Cardiac muscle cell (in vitro differentiated cells and primary cell): ENCODE measurements around the gene SEC61B. TPM values are rescaled to one million over a fixed set of nuclear protein-coding genes. Genes with fewer than 3 reads are reported as not detected.

ENCODE experiments used
- DNase-seq, 2 donors: peaks; one replicate each; pipeline versions ENCODE4 v3.0.0 to v3.0.0-alpha.2; 2010 to 2017; ENCODE audit warnings: low read depth in 1 of 2, low spot score in 1 of 2
- H3K27ac ChIP-seq: fragments of 200-600 bp; sonication (generic); 2 replicates; pipeline ENCODE4 v1.5.1; 2016
- H3K27me3 ChIP-seq: fragments of 200-600 bp; sonication (generic); 2 replicates; pipeline ENCODE4 v1.6.0; 2016; ENCODE audit warnings: control low read depth
- H3K36me3 ChIP-seq: fragments of 200-600 bp; sonication (generic); 2 replicates; pipeline ENCODE4 v1.5.1; 2016; ENCODE audit warnings: control low read depth
- H3K4me1 ChIP-seq: fragments of 200-600 bp; sonication (generic); 2 replicates; pipeline ENCODE4 v1.8.1; 2017; ENCODE audit warnings: low read depth, mild to moderate bottlenecking, mixed run types
- H3K4me3 ChIP-seq: fragments of 200-600 bp; sonication (generic); 2 replicates; pipeline ENCODE4 v1.5.1; 2016; ENCODE audit warnings: mild to moderate bottlenecking
- H3K9me3 ChIP-seq: fragments of 200-600 bp; sonication (generic); 2 replicates; pipeline ENCODE4 v1.5.1; 2017; ENCODE audit warnings: low read depth, mild to moderate bottlenecking, control low read depth
- CTCF ChIP-seq: IDR thresholded peaks from 2 replicates; pipeline ENCODE4 v1.5.1; 2012; ENCODE audit warnings: low read depth, mild to moderate bottlenecking, low read length
- polyA plus RNA-seq: library from polyadenylated mRNA; unstranded; fragments of >200 nt; fragmentation: Nextera tagmentation; extraction: Ambion mirVana; gene quantifications from 2 replicates; pipeline ENCODE4 v1.2.1, GENCODE V29; 2016
- total RNA-seq: library from RNA; depleted of rRNA; stranded (reverse); fragments of >200 nt; gene quantifications from 2 replicates; pipeline ENCODE4 v1.2.3, GENCODE V29; 2016

The SEC61B gene
- total and polyA plus RNA-seq, 2 experiments from 2014 or later, result 57.8 to 213 TPM

- no peak overlapping the region for H3K4me3 ChIP-seq
- no peak for TF ChIP-seq CTCF
- H3K4me1 ChIP-seq, result no peaks in the 10 kb centered on the region
- no peaks in the 10 kb centered on the region for H3K27me3 ChIP-seq
- no peaks in the 10 kb centered on the region for H3K36me3 ChIP-seq
- DNase-seq, result no peak
- H3K27ac ChIP-seq, result no peak overlapping the region
- no peaks in the 10 kb centered on the region for H3K9me3 ChIP-seq
These were observed 11.5 kb upstream of the SEC61B start for GRCh38 chr9:99210572-99210971.

- H3K36me3 ChIP-seq, result no peaks in the 10 kb centered on the region
- H3K4me1 ChIP-seq, result no peaks in the 10 kb centered on the region
- no peak for TF ChIP-seq CTCF
- no peak overlapping the region for H3K27ac ChIP-seq
- no peak for DNase-seq
- no peak overlapping the region for H3K4me3 ChIP-seq
- H3K27me3 ChIP-seq, result no peaks in the 10 kb centered on the region
- H3K9me3 ChIP-seq, result no peaks in the 10 kb centered on the region
These were observed 10.3 kb upstream of the SEC61B start for GRCh38 chr9:99211746-99212145.

- no peak for DNase-seq
- Histone ChIP-seq H3K4me1 (no peaks in the 10 kb centered on the region), H3K9me3 (no peaks in the 10 kb centered on the region), H3K4me3 (no peak overlapping the region), H3K36me3 (peaks cover 5% of the 10 kb centered on the region), H3K27me3 (no peaks in the 10 kb centered on the region), H3K27ac (no peak overlapping the region)
- TF ChIP-seq CTCF, result no peak
These were observed 8.9 kb upstream of the SEC61B start for GRCh38 chr9:99213197-99213596.

- no peak for DNase-seq
- Histone ChIP-seq H3K27ac (no peak overlapping the region), H3K4me3 (no peak overlapping the region), H3K4me1 (peaks cover 15% of the 10 kb centered on the region), H3K36me3 (peaks cover 11% of the 10 kb centered on the region), H3K27me3 (no peaks in the 10 kb centered on the region), H3K9me3 (no peaks in the 10 kb centered on the region)
- TF ChIP-seq CTCF, result no peak
These were observed 6.0 kb upstream of the SEC61B start for GRCh38 chr9:99216073-99216472.

GRCh38 chr9:99220011-99220410, 2.1 kb upstream of the SEC61B start:
- peak overlapping the region; percentile 88 for H3K4me3 ChIP-seq

More at GRCh38 chr9:99220011-99220410, 2.1 kb upstream of the SEC61B start:
- TF ChIP-seq CTCF, result no peak
- H3K27me3 ChIP-seq, result no peaks in the 10 kb centered on the region
- peaks cover 26% of the 10 kb centered on the region for H3K36me3 ChIP-seq
- peak in 1 of 2 donors; percentile 17 for DNase-seq
- peaks cover 29% of the 10 kb centered on the region for H3K4me1 ChIP-seq
- H3K27ac ChIP-seq, result no peak overlapping the region
- no peaks in the 10 kb centered on the region for H3K9me3 ChIP-seq
